ENCODE data around the gene CDC14B.
A peak's percentile ranks its signal among the peaks of the same experiment; 100 is the strongest.
"Not testable (repeated sequence)": the region's sequence is repeated elsewhere in the genome, so short reads cannot be mapped to it uniquely, and the experiment has no call there.

CDC14B gene

DNA sequence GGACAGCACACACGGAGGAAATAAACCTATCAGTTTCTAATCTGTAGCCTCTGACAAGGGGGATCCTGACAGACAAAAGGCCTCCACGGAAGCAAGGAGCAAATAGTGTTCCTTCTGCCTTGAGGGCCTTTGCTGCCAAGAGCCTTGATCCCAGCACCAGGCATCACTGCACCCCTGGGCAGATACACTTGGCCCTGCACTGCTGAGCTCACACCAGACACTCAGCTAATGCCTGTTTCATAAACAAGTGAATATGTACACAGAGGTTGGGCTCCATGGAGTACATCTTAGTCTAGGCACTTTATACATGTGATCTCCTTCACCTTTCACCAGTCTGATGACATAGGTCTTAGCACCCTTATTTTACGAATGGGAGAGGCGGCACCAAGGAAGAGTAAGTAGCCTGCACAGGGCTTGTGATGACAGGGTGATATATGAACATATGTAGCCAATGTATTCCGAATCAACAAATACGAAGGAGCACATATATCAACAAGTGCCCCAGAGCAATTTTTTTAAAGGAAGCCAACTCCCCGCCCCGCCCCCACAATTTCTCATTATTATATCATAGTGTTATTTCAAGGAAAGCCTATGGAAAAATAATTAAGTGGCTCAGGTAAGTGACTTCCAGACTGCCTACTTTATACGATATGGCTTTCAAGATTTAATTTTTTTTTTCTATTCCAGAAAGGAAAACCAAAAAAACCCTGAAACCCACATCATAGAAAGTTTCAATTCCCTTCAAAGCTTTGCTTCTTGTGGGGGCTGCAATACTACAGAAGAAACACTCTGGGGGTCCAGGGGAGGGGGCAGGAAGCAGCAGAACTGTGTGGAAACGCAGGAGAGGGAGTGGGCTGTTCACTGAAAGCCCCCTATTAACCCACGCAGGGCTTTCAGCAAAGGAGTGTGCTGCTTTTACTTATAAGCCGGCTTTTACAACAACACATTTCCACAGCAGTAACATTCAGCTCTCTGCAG, 32.0 kb downstream of the CDC14B start:
- DNase-seq (ENCODE audit: low read depth in 2 of 2) = no peak

- no peak for DNase-seq (ENCODE audit: low read depth in 2 of 2)
Observed at GRCh38 chr9:96585426-96585825, 34.2 kb downstream of the CDC14B start.

- not testable (repeated sequence) for DNase-seq (ENCODE audit: low read depth in 2 of 2)
Observed at GRCh38 chr9:96582199-96582598, 37.4 kb downstream of the CDC14B start.

DNA sequence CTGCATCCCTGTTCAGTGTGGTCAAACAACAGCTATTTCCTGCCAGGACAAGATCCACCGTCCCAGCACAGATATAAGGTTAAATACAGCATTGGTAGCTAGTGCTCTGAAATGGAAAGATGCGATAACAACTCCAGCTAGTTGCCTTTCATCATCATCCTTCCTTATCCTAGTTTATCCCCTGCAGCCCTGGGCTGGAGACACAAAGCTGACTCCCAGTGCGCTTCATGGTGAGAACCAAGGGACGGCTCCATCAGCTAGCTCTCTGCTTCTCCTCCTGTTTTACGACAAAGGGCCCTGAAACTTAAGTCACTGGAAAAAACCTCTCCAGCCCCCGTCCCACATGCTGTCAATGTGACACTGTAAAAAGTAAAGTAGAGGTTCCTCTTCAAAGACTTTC, 37.9 kb downstream of the CDC14B start:
- DNase-seq (ENCODE audit: low read depth in 2 of 2) = no peak

GRCh38 chr9:96581301-96581700, 38.3 kb downstream of the CDC14B start:
- no peak for DNase-seq (ENCODE audit: low read depth in 2 of 2)

DNA sequence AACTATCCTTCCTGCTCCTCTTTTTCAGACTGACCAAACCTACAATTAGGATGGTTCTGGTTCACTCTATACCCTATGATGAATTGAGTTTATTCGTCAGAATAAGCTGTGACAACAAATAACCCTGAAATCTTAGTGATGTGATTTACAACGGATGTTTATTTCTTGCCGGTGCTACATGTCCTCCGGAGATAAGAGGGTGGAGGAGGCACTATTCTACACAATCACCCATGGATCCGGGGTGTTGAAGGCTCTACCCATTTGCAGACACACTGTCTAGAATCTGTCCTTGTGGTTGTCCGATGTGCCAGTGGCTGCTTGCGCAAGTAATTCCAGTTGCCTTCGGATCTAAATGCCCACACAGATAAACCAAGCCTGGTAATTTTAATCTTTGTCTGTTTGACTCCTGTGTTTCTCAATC, 44.7 kb downstream of the CDC14B start:
- no peak for DNase-seq (ENCODE audit: low read depth in 2 of 2)

GRCh38 chr9:96574455-96574854, 45.2 kb downstream of the CDC14B start:
- no peak for DNase-seq (ENCODE audit: low read depth in 2 of 2)

DNA sequence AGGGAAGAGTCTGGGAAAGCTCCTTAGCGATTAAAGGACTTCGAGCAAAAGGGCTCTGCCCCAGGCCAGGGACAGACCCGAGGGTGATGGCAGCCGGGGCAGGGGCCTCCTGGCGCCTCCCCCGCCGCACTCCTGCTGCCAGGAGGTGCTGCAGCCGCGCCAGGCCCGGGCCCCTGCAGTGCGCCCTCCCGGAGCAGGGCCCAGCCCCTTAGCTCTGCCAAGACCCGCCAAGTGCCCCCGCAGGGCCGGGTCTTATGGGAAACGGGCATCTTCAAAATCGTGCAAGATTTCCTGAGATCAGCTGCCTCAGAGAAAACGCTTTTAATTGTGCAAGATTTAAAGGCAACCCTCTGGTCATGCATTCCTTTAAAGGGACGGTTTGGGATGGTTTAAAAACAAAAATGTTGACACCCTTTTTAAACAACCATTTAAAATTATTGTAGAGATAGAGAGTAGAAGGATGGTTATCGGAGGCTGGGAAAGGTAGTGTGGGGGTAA, 52.4 kb downstream of the CDC14B start:
- no peak for DNase-seq (ENCODE audit: low read depth in 2 of 2)

DNA sequence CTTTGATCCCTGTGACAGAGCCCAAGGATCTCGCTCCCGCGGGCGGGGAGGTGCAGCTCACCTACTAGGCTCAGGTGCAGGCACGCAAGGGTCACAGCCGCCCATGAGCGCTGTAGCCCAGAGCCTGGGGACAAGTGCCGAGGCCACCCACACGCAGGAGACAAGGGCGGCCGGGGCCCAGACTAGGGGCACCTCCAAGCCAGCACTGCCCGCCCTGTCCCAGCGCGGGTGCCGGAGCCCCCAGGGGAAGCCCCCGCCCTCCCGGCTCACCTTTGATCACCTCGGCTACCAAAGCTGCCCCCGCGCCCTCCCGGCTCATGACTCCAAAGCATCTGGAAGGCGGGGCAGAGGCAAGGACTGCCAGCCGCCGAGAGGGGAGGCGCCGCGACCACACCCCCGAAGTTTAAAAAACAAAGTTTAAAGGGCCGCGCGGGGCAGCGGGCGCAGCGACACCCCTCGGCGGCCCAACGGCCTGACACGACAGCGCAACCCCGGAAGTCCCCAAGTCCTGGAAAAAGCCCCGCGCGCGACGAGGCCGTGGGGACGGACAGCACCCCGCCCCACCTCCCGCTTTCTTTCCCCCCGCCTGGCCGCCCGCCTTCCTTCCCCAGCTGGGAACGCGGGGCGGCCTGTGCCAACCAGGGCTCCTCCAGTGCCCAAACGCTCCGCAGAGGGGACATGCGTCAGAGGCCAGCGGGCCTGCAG, 53.0 kb downstream of the CDC14B start:
- DNase-seq (ENCODE audit: low read depth in 2 of 2) = peak; percentile 55 to 56

- DNase-seq (ENCODE audit: low read depth in 2 of 2) = no peak
Observed at GRCh38 chr9:96565671-96566497, 53.8 kb downstream of the CDC14B start.

GRCh38 chr9:96564217-96564616, 55.4 kb downstream of the CDC14B start:
- no peak for DNase-seq (ENCODE audit: low read depth in 2 of 2)

- DNase-seq (ENCODE audit: low read depth in 2 of 2) = no peak
Observed at GRCh38 chr9:96559339-96559943, 60.2 kb downstream of the CDC14B start.

DNA sequence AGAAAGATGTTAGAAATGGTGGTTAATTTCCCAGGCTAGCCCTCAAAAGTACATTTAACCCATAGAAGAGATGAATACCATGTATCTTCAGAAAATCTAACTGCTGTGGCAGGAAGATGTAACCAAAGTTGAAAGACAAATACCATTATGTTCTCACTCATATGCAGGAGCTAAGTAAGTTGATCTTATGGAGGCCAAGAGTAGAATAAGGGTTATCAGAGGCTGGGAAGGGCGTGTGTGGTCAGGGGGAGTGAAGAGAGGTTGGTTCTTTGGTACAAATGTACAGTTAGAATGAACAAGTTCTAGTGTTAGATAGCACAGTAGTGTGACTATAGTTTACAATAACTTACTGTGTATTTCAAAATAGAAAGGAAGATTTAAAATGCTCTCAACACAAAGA, 61.7 kb downstream of the CDC14B start:
- no peak for DNase-seq (ENCODE audit: low read depth in 2 of 2)

DNA sequence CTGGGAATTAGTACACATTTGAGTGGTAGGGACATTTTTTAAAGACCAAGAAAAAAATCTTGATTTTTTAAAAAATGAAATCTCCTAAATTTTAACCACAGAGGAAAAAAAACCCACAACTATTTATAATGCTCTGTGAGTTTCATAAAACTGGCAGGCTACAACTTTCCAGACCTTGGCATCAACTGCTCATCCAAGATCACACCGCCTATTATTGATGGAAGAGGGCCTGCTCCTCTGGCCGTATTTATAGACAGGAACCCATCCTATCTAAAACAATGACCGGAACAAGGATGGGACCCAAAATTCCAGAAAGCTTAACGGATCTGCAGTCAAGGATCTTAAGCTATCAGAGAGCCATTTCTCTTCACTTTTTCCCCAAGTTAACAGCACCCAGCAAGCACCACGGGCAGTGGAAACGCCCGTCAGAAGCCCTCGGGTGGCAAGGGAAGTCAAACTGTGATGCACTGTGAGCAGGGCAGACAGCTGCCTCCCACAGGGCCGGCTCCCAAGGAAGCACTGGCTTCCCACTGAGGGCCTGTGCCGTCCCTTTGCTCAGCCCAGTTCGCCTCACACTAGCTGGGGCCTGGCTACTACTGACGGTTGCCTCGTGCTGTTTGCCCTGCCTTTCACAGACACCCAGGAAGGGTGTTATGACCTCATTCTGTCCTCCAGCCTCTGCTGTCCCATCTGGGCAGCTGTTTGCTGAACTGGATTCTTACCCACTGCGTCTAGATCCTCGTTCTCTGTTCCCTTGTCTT, 62.8 kb downstream of the CDC14B start:
- DNase-seq (ENCODE audit: low read depth in 2 of 2) = no peak

DNA sequence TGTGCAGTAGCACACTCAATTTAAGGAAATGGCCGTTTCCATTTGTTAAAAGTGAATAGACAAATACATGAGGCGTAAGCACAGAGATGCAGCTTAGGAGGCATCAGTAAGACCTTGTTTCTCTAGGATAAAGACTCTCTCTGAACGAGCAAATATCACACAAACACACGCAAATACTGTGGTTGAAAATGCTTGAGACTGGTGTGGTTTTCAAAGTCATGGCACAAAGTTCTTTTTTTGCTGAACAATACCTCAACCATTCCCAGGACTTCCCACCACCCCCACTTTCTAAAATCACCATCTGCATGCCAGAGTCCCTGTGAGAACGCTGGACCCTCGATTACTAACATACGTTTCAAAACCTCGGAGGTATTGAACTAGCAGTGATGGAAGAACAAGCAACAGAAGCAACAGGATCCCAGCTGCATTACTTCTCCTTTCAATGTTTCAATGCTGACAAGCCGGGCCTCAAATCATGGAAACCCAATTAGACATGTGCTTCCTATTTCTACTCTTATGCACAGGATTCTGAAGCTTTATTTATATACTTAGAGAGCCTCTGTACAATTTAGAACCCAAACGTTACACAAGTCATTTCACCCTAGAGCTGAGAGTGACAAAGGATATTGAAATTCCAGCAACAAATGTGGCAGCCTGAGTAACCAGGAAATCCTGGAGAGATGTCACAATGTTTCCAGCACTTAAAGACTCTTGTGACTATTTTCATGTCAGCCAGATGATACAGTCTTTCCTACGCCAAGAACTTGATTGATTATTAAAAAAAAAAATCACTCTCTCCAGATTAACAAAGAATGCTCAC, 63.9 kb downstream of the CDC14B start:
- DNase-seq (ENCODE audit: low read depth in 2 of 2) = no peak

DNA sequence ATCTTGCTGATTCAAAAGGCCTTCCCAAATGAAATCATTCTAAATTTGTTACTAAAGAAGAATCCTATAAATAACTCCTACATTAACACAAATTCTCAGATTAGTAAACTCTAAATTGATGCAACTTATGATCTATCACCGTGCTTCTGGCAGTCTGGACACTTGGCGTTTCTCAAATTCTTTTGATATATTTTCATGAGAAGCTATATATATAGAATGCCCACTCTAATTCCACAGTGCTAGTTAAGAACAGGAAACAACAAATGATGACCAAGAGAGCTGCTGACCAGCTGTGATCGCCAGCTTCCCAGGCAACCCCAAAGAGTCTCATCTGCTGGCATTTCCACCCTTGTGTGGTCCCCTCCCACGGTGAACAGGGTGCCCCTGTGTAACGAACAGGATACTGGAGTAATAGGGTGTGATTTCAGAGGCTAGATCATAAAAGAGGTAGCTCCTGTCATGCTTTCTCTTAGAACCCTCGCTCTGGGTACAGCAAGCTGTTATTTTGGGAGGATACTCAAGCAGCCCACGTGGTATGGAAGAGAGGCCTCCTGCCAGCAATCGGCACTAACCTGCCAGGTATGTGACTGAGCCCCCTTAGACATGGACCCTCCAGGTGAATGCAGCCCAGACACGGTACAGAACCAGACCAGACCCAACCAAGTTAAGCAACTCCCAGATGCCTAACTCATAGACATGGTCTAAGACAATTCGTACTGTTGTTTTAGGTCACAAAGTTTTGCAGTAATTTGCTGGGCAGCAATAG, 64.7 kb downstream of the CDC14B start:
- no peak for DNase-seq (ENCODE audit: low read depth in 2 of 2)

- DNase-seq (ENCODE audit: low read depth in 2 of 2) = no peak
Observed at GRCh38 chr9:96554326-96554725, 65.3 kb downstream of the CDC14B start.

DNA sequence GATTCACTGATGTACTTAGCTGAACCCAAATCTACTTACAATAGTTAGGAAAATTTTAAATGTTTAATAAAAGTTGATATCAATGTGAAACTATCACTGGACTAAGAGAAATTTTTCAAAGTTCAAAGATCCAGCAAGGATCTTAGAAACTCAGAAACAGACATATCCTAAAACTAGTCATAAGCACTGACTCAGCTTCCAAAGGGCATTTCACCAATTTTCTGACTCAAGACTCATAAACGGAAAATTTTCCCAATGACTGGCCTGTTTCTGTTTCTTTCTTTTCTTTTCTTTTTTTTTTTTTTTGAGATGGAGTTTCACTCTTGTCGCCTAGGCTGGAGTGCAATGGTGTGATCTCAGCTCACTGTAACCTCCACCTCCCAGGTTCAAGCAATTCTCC, 66.6 kb downstream of the CDC14B start:
- no peak for DNase-seq (ENCODE audit: low read depth in 2 of 2)

DNA sequence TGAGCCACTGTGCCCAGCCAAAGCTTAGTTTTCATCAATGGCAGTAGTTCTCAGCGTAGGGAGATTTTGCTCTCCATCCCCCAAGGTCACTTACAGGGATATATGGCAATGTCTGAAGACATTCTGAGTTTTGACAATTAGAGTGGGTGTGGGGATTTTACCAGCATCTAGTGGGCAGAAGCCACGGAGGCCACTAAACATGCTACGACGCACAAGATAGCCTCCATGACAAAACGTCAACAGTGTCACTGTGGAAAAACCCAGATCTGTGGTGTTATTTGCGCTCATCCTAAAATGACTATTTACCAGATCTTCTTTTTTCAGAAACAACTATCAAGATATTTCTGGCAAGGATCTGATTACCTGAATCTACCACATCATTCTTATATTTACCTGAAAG, 68.2 kb downstream of the CDC14B start:
- no peak for DNase-seq (ENCODE audit: low read depth in 2 of 2)

Data from stimulated activated CD8-positive, alpha-beta memory T cell treated with anti-CD3 and anti-CD28 coated beads, Interleukin-15, amount 100 ng/mL, for 4 hours (primary cell).